GM21526 (cell line): ENCODE data around the gene CBY3.
"Not testable (repeated sequence)": the region's sequence is repeated elsewhere in the genome, so short reads cannot be mapped to it uniquely, and the experiment has no call there.

Experiments used
- ATAC-seq: cut with Tn5 transposase; IDR thresholded peaks from one replicate; pipeline ENCODE4 v1.9.1; 2021; ENCODE audit warnings: moderate library complexity; ENCODE audit not compliant: unreplicated experiment, low FRiP score

Gene CBY3

DNA sequence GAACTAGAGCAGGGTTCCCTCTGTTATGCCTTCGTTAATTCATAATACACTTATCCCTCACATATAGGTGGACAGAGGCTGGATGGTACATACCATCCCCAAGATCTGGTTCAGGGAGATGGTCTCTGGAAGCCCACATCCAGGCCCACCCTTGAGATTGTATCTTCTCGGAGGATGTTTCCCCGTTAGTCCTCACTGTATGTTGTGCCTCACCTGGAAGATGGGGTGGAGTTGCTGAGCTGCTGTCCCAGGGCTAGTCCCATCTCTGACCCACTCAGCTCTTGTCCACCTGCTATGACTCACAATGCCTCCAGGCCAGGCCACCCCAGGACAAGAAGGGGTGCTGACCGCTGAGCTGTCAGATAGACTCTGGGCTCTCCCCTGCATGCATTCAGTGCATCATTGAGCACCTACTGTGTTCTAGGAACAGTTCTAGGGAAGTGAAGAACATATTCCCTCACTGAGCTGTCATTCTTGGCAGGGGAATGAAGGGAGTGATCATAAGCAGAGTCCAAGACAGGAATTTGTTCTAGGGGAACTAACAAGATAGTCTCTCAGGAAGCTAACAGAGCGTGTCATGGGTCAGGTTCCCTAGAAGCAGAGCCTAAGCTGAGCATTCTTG, at the start of gene CBY3:
Gene CBY3 (minus strand): TSS at position 255 of the 622 bp plus-strand sequence. CDS start 116 bp downstream, at position 139.
- no peak for ATAC-seq

DNA sequence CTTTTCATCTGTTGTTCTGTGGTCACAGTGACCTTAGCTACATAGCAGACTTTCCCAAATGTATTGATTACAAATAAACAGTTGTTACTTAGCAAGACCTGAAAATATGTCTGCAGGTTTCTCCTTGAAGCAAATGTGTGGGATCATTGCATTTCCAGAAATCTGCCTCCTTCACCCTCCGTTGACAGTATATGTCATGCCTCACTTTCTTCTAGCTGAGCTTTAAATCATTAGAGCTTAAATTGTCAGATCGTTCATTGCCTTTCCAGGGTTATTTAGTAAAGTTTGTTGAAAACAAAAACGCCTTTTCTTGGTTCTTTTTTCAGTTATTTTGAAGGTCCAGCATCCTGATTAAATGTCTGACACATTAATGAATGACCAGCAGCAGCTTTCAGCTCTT, 49.5 kb upstream of the CBY3 start:
- no peak for ATAC-seq

- ATAC-seq: no peak
Measured at GRCh38 chr5:179729727-179730126, 48.9 kb upstream of the CBY3 start.

DNA sequence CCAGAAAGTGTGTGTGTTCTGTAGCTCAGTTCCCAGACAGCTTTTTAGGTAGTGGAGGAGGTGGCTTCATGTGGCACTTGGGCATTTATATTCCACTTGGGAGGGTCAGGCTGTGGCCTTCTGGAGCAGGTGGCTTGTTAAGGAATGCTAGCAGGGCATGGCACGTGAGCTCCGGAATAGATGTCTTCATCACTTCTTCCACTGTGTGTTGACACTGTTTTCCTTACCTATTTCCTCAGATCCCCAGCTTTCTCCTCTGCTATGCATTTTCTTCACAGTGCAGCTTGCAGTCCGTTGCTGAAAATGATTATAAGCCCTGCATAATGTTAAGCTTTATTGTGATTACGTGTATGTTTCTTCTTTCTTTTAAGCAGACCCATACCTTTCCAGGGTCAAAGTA, 48.5 kb upstream of the CBY3 start:
- ATAC-seq: no peak

- no peak for ATAC-seq
Measured at GRCh38 chr5:179727106-179727505, 46.3 kb upstream of the CBY3 start.

DNA sequence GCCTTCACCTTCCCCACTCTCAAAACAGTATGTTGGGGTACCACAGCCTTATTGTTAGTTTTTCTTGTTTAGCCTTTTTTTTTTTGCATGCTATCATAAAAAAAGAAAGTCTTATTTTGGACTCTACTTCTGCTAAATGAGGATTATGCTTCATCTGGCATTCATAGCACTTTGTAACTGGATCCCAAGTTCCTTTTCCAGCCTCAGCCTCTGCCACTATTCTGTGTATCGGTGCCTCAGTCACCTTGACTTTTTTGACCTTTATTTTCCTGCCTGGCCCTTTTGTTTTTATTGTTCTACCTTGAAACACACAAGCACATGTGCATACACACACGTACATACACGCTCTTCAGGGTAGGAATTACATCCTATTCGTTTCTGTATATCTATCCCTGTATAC, 43.3 kb upstream of the CBY3 start:
- no peak for ATAC-seq

- ATAC-seq: no peak
Measured at GRCh38 chr5:179720222-179720621, 39.4 kb upstream of the CBY3 start.

DNA sequence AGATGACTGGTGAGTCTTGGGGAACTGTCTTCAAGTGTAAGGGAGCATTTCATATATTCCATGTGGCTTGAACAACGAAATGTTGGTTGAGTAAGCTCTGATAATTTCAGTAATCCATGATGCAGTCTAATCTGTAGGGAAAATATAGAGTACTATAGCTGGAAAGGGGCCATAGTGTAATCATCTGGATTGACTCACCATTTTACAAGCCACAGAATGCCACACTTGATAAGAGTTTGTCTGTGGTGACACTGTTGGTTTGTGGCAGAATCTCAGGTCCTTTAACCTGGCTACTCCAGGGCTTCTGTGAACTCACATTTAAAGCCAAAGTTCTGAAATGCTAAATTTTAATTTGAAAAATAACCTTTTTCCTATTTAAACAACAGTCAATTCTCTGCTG, 35.5 kb upstream of the CBY3 start:
- ATAC-seq: no peak

DNA sequence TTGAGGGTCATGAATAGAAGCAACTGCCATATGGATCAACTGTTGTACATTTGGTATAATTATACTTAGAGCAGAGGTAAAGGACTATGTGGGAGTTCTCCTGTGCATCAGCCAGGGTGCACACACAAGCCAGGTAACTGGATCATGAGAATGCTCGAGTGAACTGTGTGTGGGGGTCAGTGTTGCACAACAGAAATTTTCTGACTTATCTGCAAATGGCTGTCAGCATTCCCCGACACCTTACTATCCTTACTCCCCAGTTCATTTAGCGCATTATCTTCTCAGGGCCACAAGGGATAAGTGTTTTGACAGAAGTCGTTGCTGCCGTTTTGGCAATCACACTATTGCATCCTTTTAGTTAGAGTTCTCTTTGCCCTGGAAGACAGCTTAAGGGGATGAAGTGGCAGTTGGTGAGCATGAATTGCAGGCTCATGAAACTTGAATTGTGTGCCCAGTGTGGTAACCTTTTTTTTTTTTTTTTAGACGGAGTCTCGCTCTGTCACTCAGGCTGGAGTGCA, 19.6 kb upstream of the CBY3 start:
- no peak for ATAC-seq

GRCh38 chr5:179699616-179700237, 18.9 kb upstream of the CBY3 start:
- ATAC-seq: no peak

DNA sequence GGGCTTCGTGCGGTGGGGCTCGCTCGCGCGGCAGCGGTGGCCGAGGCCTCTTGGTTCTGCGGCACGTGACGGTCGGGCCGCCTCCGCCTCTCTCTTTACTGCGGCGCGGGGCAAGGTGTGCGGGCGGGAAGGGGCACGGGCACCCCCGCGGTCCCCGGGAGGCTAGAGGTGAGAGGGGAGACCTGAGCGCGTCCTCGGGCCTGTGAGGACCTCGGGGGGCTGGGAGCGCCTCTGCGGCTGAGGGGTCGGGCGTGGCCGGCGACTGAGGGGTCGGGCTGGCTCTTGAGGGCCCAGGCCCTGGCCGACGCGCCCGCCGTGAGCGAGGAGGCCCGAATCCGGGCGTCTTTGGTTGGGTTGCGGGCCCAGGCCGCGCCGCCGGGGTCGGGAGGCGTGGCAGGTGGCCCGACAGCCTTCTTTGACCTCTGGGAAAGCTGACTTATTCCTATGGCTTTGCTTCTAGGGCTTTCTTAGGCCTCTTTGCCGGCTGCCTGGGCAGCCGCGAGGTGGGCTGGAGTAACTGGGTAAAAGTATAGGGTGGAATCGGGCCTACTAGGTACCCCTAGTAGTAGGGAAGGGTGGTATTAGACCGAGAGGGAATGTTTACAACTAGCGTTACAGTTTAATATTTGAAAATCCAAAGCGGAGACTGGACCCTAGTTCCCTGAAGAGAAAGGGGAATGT, 18.2 kb upstream of the CBY3 start, which contains the start of gene CANX:
Gene CANX (plus strand): TSS at position 33 of the 681 bp plus-strand sequence. CDS start 6,715 bp downstream, outside the sequence.
- peak; percentile 1 for ATAC-seq

GRCh38 chr5:179697993-179698934, 17.4 kb upstream of the CBY3 start:
- peak; percentile 85 for ATAC-seq

- not testable (repeated sequence) for ATAC-seq
Measured at GRCh38 chr5:179697543-179697942, 16.7 kb upstream of the CBY3 start.

DNA sequence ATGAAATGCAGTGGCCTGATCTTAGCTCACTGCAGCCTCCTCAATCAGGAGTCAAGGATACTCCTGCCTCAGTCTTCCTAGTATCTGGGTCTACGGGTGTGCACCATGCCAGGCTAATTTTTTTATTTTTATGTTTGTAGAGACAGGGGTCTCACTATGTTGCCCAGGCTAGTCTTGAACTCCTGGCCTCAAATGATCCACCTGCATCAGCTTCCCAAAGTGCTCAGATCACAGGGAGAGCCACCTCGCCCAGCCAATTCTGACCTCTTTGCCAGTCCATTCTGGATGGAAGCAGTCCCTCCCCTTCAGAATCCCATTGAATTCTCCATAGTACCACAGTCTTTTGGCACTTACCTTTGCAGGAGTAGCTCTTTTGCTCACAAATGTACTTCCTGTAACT, 16.3 kb upstream of the CBY3 start:
- ATAC-seq: no peak

DNA sequence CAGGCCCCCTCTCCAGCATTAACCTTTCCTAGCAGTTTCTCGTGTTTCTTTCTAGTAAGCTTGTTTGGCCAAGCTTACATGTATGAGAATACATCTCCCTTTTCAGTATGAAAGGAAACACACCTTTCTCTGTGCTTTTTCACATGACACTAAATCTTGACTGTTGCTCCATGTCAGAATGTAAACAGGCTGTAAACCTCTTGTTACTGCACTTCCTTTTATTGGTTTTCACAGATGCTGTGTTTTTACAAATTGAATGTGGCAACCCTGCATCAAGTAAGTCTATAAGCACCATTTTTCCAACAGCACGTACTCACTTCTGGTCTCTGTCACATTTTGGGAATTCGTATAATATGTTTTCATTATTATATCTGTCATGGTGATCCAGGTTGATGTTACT, 15.8 kb upstream of the CBY3 start:
- no peak for ATAC-seq

DNA sequence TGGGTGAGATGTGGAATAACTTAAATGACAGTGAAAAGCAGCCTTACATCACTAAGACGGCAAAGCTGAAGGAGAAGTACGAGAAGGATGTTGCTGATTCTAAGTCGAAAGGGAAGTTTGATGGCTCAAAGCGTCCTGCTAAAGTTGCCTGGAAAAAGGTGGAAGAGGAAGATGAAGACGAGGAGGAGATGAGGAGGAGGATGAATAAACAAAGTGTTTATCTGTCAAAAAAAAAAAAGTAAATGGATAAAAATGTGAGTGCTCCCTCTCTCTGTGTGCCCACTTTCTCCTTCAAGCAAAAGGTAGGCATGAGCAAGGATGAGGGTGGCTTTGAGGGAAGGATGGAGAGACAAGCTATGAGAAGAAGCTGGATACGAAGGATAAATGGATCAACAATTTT, 13.7 kb upstream of the CBY3 start:
- ATAC-seq: no peak

- ATAC-seq: not testable (repeated sequence)
Measured at GRCh38 chr5:179689212-179689611, 8.4 kb upstream of the CBY3 start.

DNA sequence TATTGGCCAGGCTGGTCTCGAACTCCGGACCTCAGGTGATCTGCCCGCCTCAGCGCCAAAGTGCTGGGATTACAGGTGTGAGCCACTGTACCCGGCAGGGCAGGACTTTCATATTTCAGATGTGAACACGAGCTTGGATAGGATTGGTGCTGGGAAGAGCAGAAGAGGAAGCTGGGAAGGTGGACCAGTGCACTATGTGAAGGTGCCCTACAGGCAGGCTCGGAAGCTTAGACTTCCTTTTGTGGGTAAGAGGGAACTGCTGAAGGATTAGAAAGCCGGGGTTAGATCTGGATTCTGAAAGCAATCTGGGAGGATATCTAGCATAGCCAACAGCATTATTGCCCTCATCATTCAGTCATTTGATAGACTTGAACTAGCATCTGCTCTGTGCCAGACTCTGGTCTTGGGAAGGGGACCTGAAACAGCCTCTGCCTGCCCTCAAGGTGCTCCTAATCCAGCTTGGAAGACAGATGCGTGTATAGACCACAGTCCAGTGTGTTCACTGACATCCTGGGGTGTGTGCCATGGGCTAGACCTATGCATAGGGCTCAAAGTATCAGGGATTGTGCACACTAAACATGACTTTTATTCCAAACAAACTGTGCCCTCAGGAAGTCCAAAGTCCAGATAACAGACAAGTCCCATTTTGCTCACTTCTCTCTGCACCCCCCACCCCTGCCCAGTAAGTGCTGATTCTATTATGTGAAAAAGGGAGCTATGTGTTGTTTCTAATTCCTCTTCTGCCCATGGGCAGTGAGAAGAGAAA, 637 bp downstream of the CBY3 start:
- ATAC-seq: no peak

GRCh38 chr5:179679014-179679674, 1.7 kb downstream of the CBY3 start:
- peak; percentile 31 for ATAC-seq
